Stimulated activated CD4-positive, alpha-beta T cell treated with anti-CD3 and anti-CD28 coated beads, Interleukin-12 subunit alpha, Interleukin-12 subunit beta, amount 100 ng/mL, for 4 hours (primary cell): Measurements from ENCODE around the gene TAS2R16.
"Not testable (repeated sequence)": the region's sequence is repeated elsewhere in the genome, so short reads cannot be mapped to it uniquely, and the experiment has no call there.

Experiments used
- DNase-seq: peaks from one replicate; pipeline ENCODE4 v3.0.0-alpha.2; 2020

TAS2R16 gene

DNA sequence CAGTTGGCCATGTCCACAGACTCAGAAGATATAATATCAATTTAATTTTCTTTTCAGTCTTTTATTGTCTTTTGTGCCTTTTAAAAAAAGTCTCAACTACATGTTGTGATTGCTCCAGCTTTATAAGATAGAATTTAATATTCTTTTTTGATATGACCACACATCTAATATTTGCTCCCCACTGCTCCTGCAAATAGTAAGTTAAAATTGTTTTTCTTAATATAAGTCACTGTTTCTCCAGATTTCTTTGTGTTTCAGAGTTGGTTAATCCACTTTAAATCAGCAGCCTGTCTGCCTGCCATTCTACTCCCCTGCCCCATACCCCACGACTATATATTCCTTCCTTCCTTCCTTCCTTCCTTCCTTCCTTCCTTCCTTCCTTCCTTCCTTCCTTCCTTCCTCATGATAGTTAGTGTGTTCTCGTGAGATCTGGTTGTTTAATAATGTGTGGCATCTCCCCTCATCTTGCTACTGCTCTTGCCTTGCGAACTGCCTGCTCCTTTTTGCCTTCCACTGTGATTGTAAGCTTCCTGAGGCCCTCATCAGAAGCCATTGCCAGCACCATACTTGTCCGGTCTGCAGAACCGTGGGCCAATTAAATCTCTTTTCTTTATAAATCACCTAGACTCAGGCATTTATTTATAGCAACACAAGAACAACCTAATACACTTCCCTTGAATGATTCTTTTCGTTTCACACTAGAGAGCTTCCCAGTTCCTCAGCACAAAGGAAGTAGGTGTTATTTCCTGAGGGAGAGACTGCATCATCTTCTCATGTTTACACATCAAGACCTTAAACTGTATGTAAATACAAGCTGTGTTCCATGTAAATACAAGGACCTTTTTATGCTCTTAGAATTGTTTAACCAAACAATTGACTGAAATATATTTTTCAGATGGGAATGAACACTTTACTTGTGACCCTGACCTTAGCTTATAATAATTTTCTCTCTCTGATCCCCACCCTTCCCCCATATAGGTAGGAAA is 24.5 kb downstream of the TAS2R16 start:
- no peak for DNase-seq

DNA sequence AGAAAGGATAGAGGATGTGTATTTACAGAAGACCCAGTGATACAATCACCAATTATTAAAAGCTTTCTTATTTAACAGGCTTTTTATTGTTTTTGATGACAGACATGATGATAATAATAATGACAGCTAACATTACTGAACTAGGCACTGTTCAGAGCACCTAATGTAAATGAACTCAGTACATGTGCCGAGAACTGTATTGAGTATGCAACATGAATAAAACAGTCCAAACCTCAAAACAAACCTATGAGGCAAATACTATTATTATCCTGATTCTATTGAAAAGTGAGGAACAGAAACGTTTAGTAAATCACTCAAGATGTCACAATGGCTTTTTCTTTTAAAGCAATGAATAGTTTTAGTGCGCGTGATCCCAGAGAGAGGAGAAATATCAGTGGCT is 27.1 kb downstream of the TAS2R16 start:
- DNase-seq = no peak

DNA sequence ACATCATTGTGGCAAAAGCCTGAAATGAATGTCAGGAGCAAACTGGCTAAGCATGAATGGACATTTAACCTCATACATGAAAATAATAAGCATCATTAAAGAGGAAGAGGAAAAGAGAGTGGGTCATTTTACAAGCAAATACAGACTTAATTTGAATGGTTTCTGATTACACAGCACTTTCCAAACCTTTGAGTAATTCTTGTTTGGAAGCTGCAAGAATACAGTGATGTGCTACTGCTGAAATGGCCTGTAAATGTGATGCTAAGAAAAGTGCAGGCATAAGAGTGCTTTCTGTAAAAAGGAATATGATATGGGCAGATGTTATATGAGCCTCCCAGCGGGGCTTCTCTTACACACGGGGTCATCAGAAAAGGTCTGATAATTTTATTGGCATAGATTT is 30.2 kb downstream of the TAS2R16 start:
- no peak for DNase-seq

GRCh38 chr7:122953678-122954077 is 41.8 kb downstream of the TAS2R16 start:
- not testable (repeated sequence) for DNase-seq

DNA sequence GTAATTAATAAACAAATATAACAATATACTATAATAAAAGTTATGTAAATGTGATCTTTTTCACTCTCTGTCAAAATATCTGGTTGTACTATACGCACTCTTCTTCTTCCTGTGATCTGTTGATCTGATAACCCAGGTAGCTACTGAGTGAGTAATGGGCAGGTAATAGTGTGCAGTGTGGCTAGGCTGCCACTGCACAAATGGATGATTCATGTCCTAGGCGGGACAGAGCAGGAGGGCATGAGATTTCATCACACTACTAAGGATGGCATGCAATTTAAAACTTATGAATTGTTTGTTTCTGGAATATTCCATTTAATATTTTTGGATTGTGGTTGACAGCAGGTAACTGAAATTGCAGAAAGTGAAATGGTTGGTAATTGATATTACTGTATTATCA is 44.5 kb downstream of the TAS2R16 start:
- DNase-seq = no peak

- DNase-seq = no peak
Observed at GRCh38 chr7:122949186-122949585, 46.3 kb downstream of the TAS2R16 start.
